Endothelial cell of umbilical vein (primary cell): Measurements from ENCODE around the gene CDCP1. TPM values are rescaled to one million over a fixed set of nuclear protein-coding genes. Genes with fewer than 3 reads are reported as not detected.

ENCODE experiments used
- BruUV-seq: library from RNA; stranded (reverse); fragments of 400-500 nt; replicated peaks from 2 replicates; lab custom pipeline; 2021; lab: Mats Ljungman, UMichigan
- CTCF ChIA-PET: fragments of 300-600, 350-600 bp; sonication (Branson Sonifier 250); formaldehyde crosslinking; loops from one replicate; lab custom pipeline; 2021; ENCODE audit warnings: antibody characterized with exemption, inconsistent platforms; lab: Charles Lee
- POLR2A ChIA-PET: fragments of 300-600, 350-600 bp; sonication (Branson Sonifier 250); formaldehyde crosslinking; loops from one replicate; lab custom pipeline; 2021; ENCODE audit warnings: antibody characterized with exemption, inconsistent platforms; lab: Charles Lee
- DNase-seq: peaks from one replicate; pipeline ENCODE4 v3.0.0-alpha.2; 2011; ENCODE audit warnings: low read depth, low spot score
- FAIRE-seq: peaks from 2 replicates; lab custom pipeline; 2011; peaks lifted over from hg19 to GRCh38; lab: Jason Lieb, UNC
- H2AFZ ChIP-seq: 2 replicates; pipeline ENCODE4 v1.6.0; 2012; ENCODE audit warnings: low read depth, low read length, control low read depth, inconsistent platforms
- H3K27ac ChIP-seq: 2 replicates; pipeline ENCODE4 v1.5.1; 2011; ENCODE audit warnings: low read depth, mild to moderate bottlenecking, control low read depth, low read length, moderate library complexity; ENCODE audit not compliant: insufficient read depth
- H3K27me3 ChIP-seq, 2 experiments: 2 replicates each; pipeline versions ENCODE4 v1.6.0 to v1.6.1; 2011; ENCODE audit warnings: low read length in 2 of 2, mixed read lengths in 1 of 2; ENCODE audit not compliant: control insufficient read depth in 2 of 2, insufficient read depth in 2 of 2
- H3K36me3 ChIP-seq, 2 experiments: 2 replicates in 1 of 2; 3 replicates in 1 of 2; pipeline ENCODE4 v1.5.1; 2011; ENCODE audit warnings: low read length in 2 of 2, mild to moderate bottlenecking in 1 of 2, moderate library complexity in 1 of 2; ENCODE audit not compliant: control insufficient read depth in 2 of 2, insufficient read depth in 2 of 2; ENCODE audit errors: extremely low read depth in 1 of 2
- H3K4me1 ChIP-seq: 3 replicates; pipeline ENCODE4 v1.5.1; 2011; ENCODE audit warnings: mild to moderate bottlenecking, low read length; ENCODE audit not compliant: control insufficient read depth, insufficient read depth; ENCODE audit errors: extremely low read depth
- H3K4me2 ChIP-seq: 2 replicates; pipeline ENCODE4 v1.6.1; 2011; ENCODE audit warnings: low read length, control low read depth, mixed read lengths; ENCODE audit not compliant: insufficient read depth
- H3K4me3 ChIP-seq, 3 experiments: fragments of 200-600 bp in 1 of 3; sonication (generic), shearing (Covaris generic) in 1 of 3; replicated peaks in 1 of 3; 2 replicates each; pipeline ENCODE4 v1.5.1; 2011 to 2016; ENCODE audit warnings: control low read depth in 3 of 3, low read length in 3 of 3, mild to moderate bottlenecking in 2 of 3, inconsistent platforms in 1 of 3, low read depth in 1 of 3, moderate library complexity in 1 of 3; ENCODE audit not compliant: insufficient read depth in 1 of 3
- H3K79me2 ChIP-seq: 2 replicates; pipeline ENCODE4 v1.6.0; 2012; ENCODE audit warnings: low read length, inconsistent platforms; ENCODE audit not compliant: control insufficient read depth, insufficient read depth
- H3K9ac ChIP-seq: replicated peaks from 2 replicates; pipeline ENCODE3; 2011; ENCODE audit warnings: low read length, control low read depth; ENCODE audit not compliant: insufficient read depth; ENCODE audit errors: extremely low read depth
- H3K9me1 ChIP-seq: replicated peaks from 3 replicates; pipeline ENCODE4 v1.6.0; 2011; ENCODE audit warnings: mild to moderate bottlenecking, low read length; ENCODE audit not compliant: control insufficient read depth, insufficient read depth; ENCODE audit errors: extremely low read depth
- H3K9me3 ChIP-seq: replicated peaks from 2 replicates; pipeline ENCODE4 v1.5.1; 2012; ENCODE audit warnings: low read length, inconsistent platforms; ENCODE audit not compliant: control insufficient read depth, insufficient read depth
- H4K20me1 ChIP-seq: replicated peaks from 2 replicates; pipeline ENCODE3; 2011; ENCODE audit warnings: mild to moderate bottlenecking, low read length; ENCODE audit not compliant: control insufficient read depth, insufficient read depth; ENCODE audit errors: extremely low read depth
- EZH2 ChIP-seq: IDR thresholded peaks from 2 replicates; pipeline ENCODE4 v1.6.1; 2012; ENCODE audit warnings: borderline replicate concordance, low read depth, mild to moderate bottlenecking, moderate library complexity, low read length, inconsistent platforms; ENCODE audit not compliant: severe bottlenecking
- FOS ChIP-seq: IDR thresholded peaks from 2 replicates; pipeline ENCODE4 v1.6.1; 2011; ENCODE audit warnings: mild to moderate bottlenecking, low read length, moderate library complexity, borderline replicate concordance; ENCODE audit not compliant: insufficient read depth
- GATA2 ChIP-seq: IDR thresholded peaks from 2 replicates; pipeline ENCODE4 v1.7.0; 2011; ENCODE audit warnings: low read depth, mild to moderate bottlenecking, moderate library complexity, mixed read lengths, low read length; ENCODE audit not compliant: insufficient read length, insufficient read depth
- JUN ChIP-seq: IDR thresholded peaks from 2 replicates; pipeline ENCODE4 v1.6.1; 2011; ENCODE audit warnings: borderline replicate concordance, low read depth; ENCODE audit not compliant: insufficient read length, insufficient read depth
- MYC ChIP-seq: IDR thresholded peaks from one replicate; pipeline ENCODE4 v1.6.1; 2011; ENCODE audit warnings: mild to moderate bottlenecking, low read depth, low read length
- POLR2A ChIP-seq: IDR thresholded peaks from 2 replicates; pipeline ENCODE4 v1.6.1; 2012; ENCODE audit warnings: low read depth, mild to moderate bottlenecking, control low read depth, low read length
- POLR2AphosphoS5 ChIP-seq: IDR thresholded peaks from 2 replicates; pipeline ENCODE4 v1.6.1; 2012; ENCODE audit warnings: low read depth, mild to moderate bottlenecking, control low read depth, low read length, moderate library complexity; ENCODE audit not compliant: insufficient read depth
- dilution Hi-C: fragments of 300-500 bp; cut with MboI; formaldehyde crosslinking; loops from one replicate; pipeline ENCODE4 v1.15.0; 2019; ENCODE audit warnings: low sequenced_read_pairs; ENCODE audit not compliant: extremely low pct_ligation_motif_present
- intact Hi-C: fragments of 100-400 bp; cut with micrococcal nuclease; formaldehyde crosslinking; loops from one replicate; pipeline ENCODE4 v1.10.0; 2022
- polyA plus RNA-seq, 4 experiments: library from polyadenylated mRNA; depleted of rRNA in 3 of 4; stranded (reverse) in 3 of 4; unstranded in 1 of 4; fragments of >200 nt; gene quantifications; 2 replicates each; pipeline versions ENCODE4 v1.2.1 to v1.2.3, GENCODE V29; 2011 to 2012; ENCODE audit warnings: missing spikeins in 1 of 4
- total RNA-seq: library from RNA; stranded (reverse); gene quantifications from 2 replicates; pipeline ENCODE4 v1.2.3, GENCODE V29; 2021
- TF ChIP-seq, protein P1 (sequence below), 2 donors: IDR thresholded peaks; 1 replicate in 1 of 2; 2 replicates in 1 of 2; pipeline ENCODE4 v1.5.1; 2011; ENCODE audit warnings: low read length in 2 of 2, mild to moderate bottlenecking in 2 of 2, moderate library complexity in 2 of 2, control low read depth in 1 of 2, inconsistent platforms in 1 of 2, low read depth in 1 of 2; ENCODE audit not compliant: insufficient read depth in 1 of 2; ENCODE audit errors: extremely low read depth in 1 of 2
- TF ChIP-seq, protein P2 (sequence below): IDR thresholded peaks from 2 replicates; pipeline ENCODE4 v1.6.1; 2011; ENCODE audit not compliant: insufficient read depth, insufficient read length

Gene CDCP1
- total and polyA plus RNA-seq, 2 donors (not counting 3 experiments of a cell fraction or from before 2014, with no cell fraction given), result 0.01 to 0.22 TPM

DNA sequence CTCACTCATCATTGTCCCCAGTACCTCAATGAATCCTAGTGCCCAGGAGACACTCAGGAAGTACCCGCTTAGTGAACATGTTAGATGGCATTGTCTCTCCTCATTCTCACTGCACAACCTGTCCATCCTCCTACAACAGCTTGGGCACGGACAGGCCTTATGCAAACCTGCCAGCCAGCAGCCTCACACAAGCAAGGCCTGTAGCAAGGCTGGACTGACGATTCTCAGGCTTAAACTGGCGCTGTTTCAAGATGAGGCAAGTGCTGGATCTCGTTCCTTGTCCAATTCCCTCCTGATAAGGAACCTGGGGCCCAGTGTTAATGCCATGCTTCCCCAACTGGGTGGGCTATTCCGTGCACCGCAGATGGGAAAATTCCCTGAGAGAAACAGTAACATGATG lies 59.0 kb downstream of the CDCP1 start:
- H3K4me2 ChIP-seq, result no peak overlapping the region
- intact Hi-C loops, result no loop called here
- BruUV-seq, result no TSS peak
- H3K27ac ChIP-seq, result no peak overlapping the region
- H4K20me1 ChIP-seq, result no peaks in the 10 kb centered on the region
- no peaks in the 10 kb centered on the region for H3K9me1 ChIP-seq
- ChIA-PET POLR2A (no interaction called here), CTCF (interaction anchor here (1.4 kb wide), 2 partner anchors 68 to 123 kb away, joined by 4 to 5 read pairs; no protein-coding TSS in a partner anchor)
- no peaks in the 10 kb centered on the region for H3K36me3 ChIP-seq
- H3K79me2 ChIP-seq, result no peaks in the 10 kb centered on the region
- H3K4me1 ChIP-seq, result peaks cover 2% of the 10 kb centered on the region
- DNase-seq (no peak), FAIRE-seq (no peak)
- no peak overlapping the region for H2AFZ ChIP-seq
- no peaks in the 10 kb centered on the region for H3K9me3 ChIP-seq
- no peak for TF ChIP-seq MYC
- no peak for TF ChIP-seq POLR2A
- no peak for TF ChIP-seq EZH2
- TF ChIP-seq, protein P1, sequence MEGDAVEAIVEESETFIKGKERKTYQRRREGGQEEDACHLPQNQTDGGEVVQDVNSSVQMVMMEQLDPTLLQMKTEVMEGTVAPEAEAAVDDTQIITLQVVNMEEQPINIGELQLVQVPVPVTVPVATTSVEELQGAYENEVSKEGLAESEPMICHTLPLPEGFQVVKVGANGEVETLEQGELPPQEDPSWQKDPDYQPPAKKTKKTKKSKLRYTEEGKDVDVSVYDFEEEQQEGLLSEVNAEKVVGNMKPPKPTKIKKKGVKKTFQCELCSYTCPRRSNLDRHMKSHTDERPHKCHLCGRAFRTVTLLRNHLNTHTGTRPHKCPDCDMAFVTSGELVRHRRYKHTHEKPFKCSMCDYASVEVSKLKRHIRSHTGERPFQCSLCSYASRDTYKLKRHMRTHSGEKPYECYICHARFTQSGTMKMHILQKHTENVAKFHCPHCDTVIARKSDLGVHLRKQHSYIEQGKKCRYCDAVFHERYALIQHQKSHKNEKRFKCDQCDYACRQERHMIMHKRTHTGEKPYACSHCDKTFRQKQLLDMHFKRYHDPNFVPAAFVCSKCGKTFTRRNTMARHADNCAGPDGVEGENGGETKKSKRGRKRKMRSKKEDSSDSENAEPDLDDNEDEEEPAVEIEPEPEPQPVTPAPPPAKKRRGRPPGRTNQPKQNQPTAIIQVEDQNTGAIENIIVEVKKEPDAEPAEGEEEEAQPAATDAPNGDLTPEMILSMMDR (IDR thresholded peaks at IDR 0.05; ENCODE audit: extremely low read depth in 1 of 2, insufficient read depth in 1 of 2, low read depth in 1 of 2, low read length in 2 of 2), result no peak
- TF ChIP-seq, protein P2, sequence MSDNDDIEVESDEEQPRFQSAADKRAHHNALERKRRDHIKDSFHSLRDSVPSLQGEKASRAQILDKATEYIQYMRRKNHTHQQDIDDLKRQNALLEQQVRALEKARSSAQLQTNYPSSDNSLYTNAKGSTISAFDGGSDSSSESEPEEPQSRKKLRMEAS, result no peak
- TF ChIP-seq GATA2, result no peak
- TF ChIP-seq POLR2AphosphoS5, result no peak
- no peak for TF ChIP-seq JUN
- no peak for TF ChIP-seq FOS
- no peak overlapping the region for H3K4me3 ChIP-seq
- H3K9ac ChIP-seq, result no peak overlapping the region
- dilution Hi-C loops, result no loop called here
- peaks cover 0 to 2% of the 10 kb centered on the region in 2 experiments for H3K27me3 ChIP-seq
